NCI-H69 (cell line): ENCODE data around the gene MYO7B.

ENCODE experiments used
- DNase-seq: peaks from one replicate; lab custom pipeline; 2025; lab: John Stamatoyannopoulos, UW

The MYO7B gene

GRCh38 chr2:127586746-127587295 lies 51.3 kb downstream of the MYO7B start:
- no peak for DNase-seq

- DNase-seq = no peak
Observed at GRCh38 chr2:127588241-127588640, 52.8 kb downstream of the MYO7B start.

- no peak for DNase-seq
Observed at GRCh38 chr2:127589358-127589757, 53.9 kb downstream of the MYO7B start.

GRCh38 chr2:127589841-127590240 lies 54.4 kb downstream of the MYO7B start:
- DNase-seq = no peak

- no peak for DNase-seq
Observed at GRCh38 chr2:127590386-127591190, 55.1 kb downstream of the MYO7B start.

- peak; percentile 55 for DNase-seq
Observed at GRCh38 chr2:127591221-127591923, 55.9 kb downstream of the MYO7B start.

GRCh38 chr2:127592761-127593227 lies 57.3 kb downstream of the MYO7B start:
- DNase-seq = no peak

GRCh38 chr2:127593228-127594115 lies 58.0 kb downstream of the MYO7B start:
- DNase-seq = no peak

GRCh38 chr2:127594116-127594591 lies 58.7 kb downstream of the MYO7B start:
- no peak for DNase-seq

- no peak for DNase-seq
Observed at GRCh38 chr2:127596311-127597045, 61.0 kb downstream of the MYO7B start.

GRCh38 chr2:127597046-127597983 lies 61.8 kb downstream of the MYO7B start:
- DNase-seq = no peak

GRCh38 chr2:127597984-127598380 lies 62.5 kb downstream of the MYO7B start:
- no peak for DNase-seq

- DNase-seq = no peak
Observed at GRCh38 chr2:127598711-127599110, 63.2 kb downstream of the MYO7B start.

GRCh38 chr2:127599211-127599610 lies 63.7 kb downstream of the MYO7B start:
- no peak for DNase-seq

GRCh38 chr2:127604986-127605385 lies 69.5 kb downstream of the MYO7B start:
- DNase-seq = no peak

GRCh38 chr2:127605691-127606263 lies 70.3 kb downstream of the MYO7B start:
- DNase-seq = no peak

- DNase-seq = no peak
Observed at GRCh38 chr2:127606625-127607398, 71.3 kb downstream of the MYO7B start.

GRCh38 chr2:127607399-127607908 lies 72.0 kb downstream of the MYO7B start:
- no peak for DNase-seq
